GM23338 (cell line): ENCODE data around the gene AFAP1. TPM values are rescaled to one million over a fixed set of nuclear protein-coding genes. Genes with fewer than 3 reads are reported as not detected.

Source experiments
- ATAC-seq: fragments of 200-7000 bp; cut with Tn5 transposase; 3 replicates; pipeline ENCODE4 v1.9.1; 2020
- DNase-seq: peaks from one replicate; pipeline ENCODE4 v3.0.0-alpha.2; 2015; ENCODE audit warnings: low spot score
- H2AFZ ChIP-seq: fragments of 200-600 bp; sonication (generic); 2 replicates; pipeline ENCODE4 v1.8.0; 2016; ENCODE audit warnings: antibody characterized with exemption, mild to moderate bottlenecking, moderate library complexity
- H3F3A ChIP-seq: fragments of 200-600 bp; sonication (generic); replicated peaks from 2 replicates; pipeline ENCODE4 v1.8.0; 2017; ENCODE audit warnings: antibody characterized with exemption, mixed run types, low read depth
- H3K27ac ChIP-seq: fragments of 200-600 bp; sonication (generic); 2 replicates; pipeline ENCODE4 v1.6.1; 2016; ENCODE audit warnings: low read depth
- H3K27me3 ChIP-seq: fragments of 200-600 bp; sonication (generic); 2 replicates; pipeline ENCODE4 v1.8.0; 2016; ENCODE audit warnings: mild to moderate bottlenecking, mixed run types, moderate library complexity; ENCODE audit not compliant: insufficient read depth
- H3K36me3 ChIP-seq: fragments of 200-600 bp; sonication (generic); 2 replicates; pipeline ENCODE4 v1.8.0; 2016; ENCODE audit warnings: mild to moderate bottlenecking; ENCODE audit not compliant: insufficient read depth
- H3K4me1 ChIP-seq: fragments of 200-600 bp; sonication (generic); 2 replicates; pipeline ENCODE4 v1.8.0; 2016; ENCODE audit warnings: mild to moderate bottlenecking, moderate library complexity; ENCODE audit not compliant: insufficient read depth
- H3K4me2 ChIP-seq: fragments of 200-600 bp; sonication (generic); 2 replicates; pipeline ENCODE4 v1.7.1; 2017; ENCODE audit warnings: mixed run types
- H3K4me3 ChIP-seq: fragments of 200-600 bp; sonication (generic); 2 replicates; pipeline ENCODE4 v1.6.1; 2016; ENCODE audit warnings: mixed run types
- H3K79me2 ChIP-seq: fragments of 200-600 bp; sonication (generic); replicated peaks from 2 replicates; pipeline ENCODE4 v1.8.0; 2017; ENCODE audit warnings: mild to moderate bottlenecking; ENCODE audit not compliant: insufficient read depth
- H3K9me2 ChIP-seq: fragments of 200-600 bp; sonication (generic); 2 replicates; pipeline ENCODE4 v1.8.0; 2017; ENCODE audit not compliant: insufficient read depth
- H4K20me1 ChIP-seq: fragments of 200-600 bp; sonication (generic); replicated peaks from 2 replicates; pipeline ENCODE4 v1.8.0; 2017; ENCODE audit warnings: mild to moderate bottlenecking; ENCODE audit not compliant: insufficient read depth
- H3K27ac Mint-ChIP-seq: 2 replicates; pipeline ENCODE4 v1.8.0; 2020; ENCODE audit warnings: inconsistent platforms, mild to moderate bottlenecking, moderate library complexity, mixed read lengths
- H3K27me3 Mint-ChIP-seq: 3 replicates; pipeline ENCODE4 v1.8.0; 2022; ENCODE audit warnings: low read depth, mild to moderate bottlenecking, moderate library complexity, mixed read lengths, inconsistent platforms; ENCODE audit not compliant: insufficient read depth, poor library complexity
- H3K36me3 Mint-ChIP-seq: 3 replicates; pipeline ENCODE4 v1.8.0; 2021; ENCODE audit warnings: low read depth, mild to moderate bottlenecking, inconsistent platforms, moderate library complexity, mixed read lengths
- H3K4me1 Mint-ChIP-seq: 3 replicates; pipeline ENCODE4 v1.8.0; 2020; ENCODE audit warnings: mild to moderate bottlenecking, inconsistent platforms, mixed read lengths
- H3K4me3 Mint-ChIP-seq: 3 replicates; pipeline ENCODE4 v1.8.0; 2021; ENCODE audit warnings: moderate library complexity, mild to moderate bottlenecking, inconsistent platforms, mixed read lengths
- H3K9me3 Mint-ChIP-seq: 3 replicates; pipeline ENCODE4 v1.8.0; 2020; ENCODE audit warnings: moderate library complexity, mild to moderate bottlenecking, inconsistent platforms, mixed read lengths
- CREB1 ChIP-seq: fragments of 250-450 bp; sonication (Bioruptor Pico); IDR thresholded peaks from 2 replicates; pipeline ENCODE4 v1.5.0; 2020; ENCODE audit warnings: low read depth, mild to moderate bottlenecking, moderate library complexity
- EZH2 ChIP-seq: fragments of 200-600 bp; sonication (generic); IDR thresholded peaks from one replicate; pipeline ENCODE4 v1.8.0; 2017; ENCODE audit warnings: antibody characterized with exemption, mild to moderate bottlenecking, low read depth; ENCODE audit not compliant: unreplicated experiment
- JUNB ChIP-seq: IDR thresholded peaks from one replicate; pipeline ENCODE4 v1.6.1; 2016; ENCODE audit warnings: antibody characterized with exemption; ENCODE audit not compliant: unreplicated experiment
- NANOG ChIP-seq: IDR thresholded peaks from 2 replicates; pipeline ENCODE4 v1.6.1; 2016; ENCODE audit warnings: antibody characterized with exemption, borderline replicate concordance
- POLR2AphosphoS5 ChIP-seq: IDR thresholded peaks from 2 replicates; pipeline ENCODE4 v1.6.1; 2016; ENCODE audit warnings: antibody characterized with exemption, low read depth
- STAT1 ChIP-seq: IDR thresholded peaks from one replicate; pipeline ENCODE4 v1.6.1; 2016; ENCODE audit warnings: antibody characterized with exemption; ENCODE audit not compliant: unreplicated experiment
- ZNF114 ChIP-seq: fragments of 250-450 bp; sonication (Bioruptor Pico); IDR thresholded peaks from 2 replicates; pipeline ENCODE4 v1.5.0; 2020; ENCODE audit warnings: mild to moderate bottlenecking, moderate library complexity
- polyA plus RNA-seq: library from polyadenylated mRNA; unstranded; fragments of >200 nt; fragmentation: Nextera tagmentation; extraction: Ambion mirVana; gene quantifications from 2 replicates; pipeline ENCODE4 v1.2.1, GENCODE V29; 2016
- total RNA-seq: library from RNA; depleted of rRNA; stranded (reverse); fragments of >200 nt; shearing (Covaris generic); gene quantifications from 2 replicates; pipeline ENCODE4 v1.2.3, GENCODE V29; 2014
- TF ChIP-seq, protein P1 (sequence below), 2 experiments: fragments of 200-600 bp in 1 of 2; sonication (generic) in 1 of 2; conservative IDR thresholded peaks; 2 replicates each; pipeline versions ENCODE4 v1.5.1 to v1.6.1; 2016 to 2017; ENCODE audit warnings: antibody characterized with exemption in 2 of 2, low read depth in 2 of 2, mild to moderate bottlenecking in 2 of 2, moderate library complexity in 1 of 2
- TF ChIP-seq, protein P2 (sequence below): IDR thresholded peaks from 2 replicates; pipeline ENCODE4 v1.6.1; 2016; ENCODE audit warnings: antibody characterized with exemption
- TF ChIP-seq, protein P3 (sequence below): IDR thresholded peaks from one replicate; pipeline ENCODE4 v1.6.1; 2018; ENCODE audit warnings: antibody characterized with exemption; ENCODE audit not compliant: unreplicated experiment
- TF ChIP-seq, protein P4 (sequence below): fragments of 250-450 bp; sonication (Bioruptor Pico); IDR thresholded peaks from 2 replicates; pipeline ENCODE4 v1.5.0; 2020; ENCODE audit warnings: mild to moderate bottlenecking, moderate library complexity

The AFAP1 gene
- total and polyA plus RNA-seq, 2 experiments from 2014 or later = 6.5 to 21.5 TPM

DNA sequence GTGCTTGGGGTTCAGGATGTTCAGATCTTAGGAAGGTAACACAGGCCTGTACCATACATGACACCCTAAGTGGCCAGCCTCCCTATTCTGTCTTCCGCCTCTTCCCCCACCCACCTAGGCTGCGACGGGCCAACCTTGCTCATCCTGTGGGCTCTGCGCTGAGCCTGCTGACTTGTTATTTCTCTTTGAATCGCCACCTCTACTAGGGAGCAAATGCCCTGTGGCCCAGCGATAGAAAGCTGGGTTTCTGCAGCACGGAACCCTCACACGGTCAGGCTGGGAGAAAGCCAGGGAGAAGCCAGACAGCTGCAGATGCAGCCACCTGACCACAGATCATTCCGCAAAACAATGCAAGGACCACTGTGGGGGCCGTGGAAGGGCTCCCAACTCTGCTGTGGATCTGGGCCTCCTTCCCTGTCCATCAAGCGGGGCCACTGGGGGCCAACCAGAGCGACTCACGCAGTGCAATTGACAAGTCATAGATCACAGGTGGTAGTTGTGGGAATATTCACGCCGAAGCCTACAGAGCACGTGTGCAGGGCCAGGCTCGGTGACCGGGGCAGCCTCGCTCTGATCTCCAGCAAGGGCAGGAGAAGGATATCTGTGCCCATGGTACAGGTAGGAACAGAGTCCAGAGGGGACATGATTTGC is 227.5 kb downstream of the AFAP1 start:
- H3K4me1 ChIP-seq = no peaks in the 10 kb centered on the region
- no peaks in the 10 kb centered on the region for H3K9me2 ChIP-seq
- H3K27me3 ChIP-seq = no peaks in the 10 kb centered on the region
- H3K36me3 Mint-ChIP-seq = no peaks in the 10 kb centered on the region
- ATAC-seq (no peak), DNase-seq (no peak)
- no peaks in the 10 kb centered on the region; the same call in 2 of the 3 replicates for H3K4me1 Mint-ChIP-seq
- no peak overlapping the region for H2AFZ ChIP-seq
- H3K27me3 Mint-ChIP-seq = peaks cover 6% of the 10 kb centered on the region
- no peaks in the 10 kb centered on the region for H3K9me3 Mint-ChIP-seq
- no peak overlapping the region for H3K27ac Mint-ChIP-seq
- no peaks in the 10 kb centered on the region for H4K20me1 ChIP-seq
- no peaks in the 10 kb centered on the region for H3K79me2 ChIP-seq
- H3K4me3 ChIP-seq = no peak overlapping the region
- H3K27ac ChIP-seq = no peak overlapping the region
- H3K36me3 ChIP-seq = no peaks in the 10 kb centered on the region
- no peak overlapping the region for H3K4me3 Mint-ChIP-seq
- H3K4me2 ChIP-seq = no peak overlapping the region
- TF ChIP-seq, protein P1, sequence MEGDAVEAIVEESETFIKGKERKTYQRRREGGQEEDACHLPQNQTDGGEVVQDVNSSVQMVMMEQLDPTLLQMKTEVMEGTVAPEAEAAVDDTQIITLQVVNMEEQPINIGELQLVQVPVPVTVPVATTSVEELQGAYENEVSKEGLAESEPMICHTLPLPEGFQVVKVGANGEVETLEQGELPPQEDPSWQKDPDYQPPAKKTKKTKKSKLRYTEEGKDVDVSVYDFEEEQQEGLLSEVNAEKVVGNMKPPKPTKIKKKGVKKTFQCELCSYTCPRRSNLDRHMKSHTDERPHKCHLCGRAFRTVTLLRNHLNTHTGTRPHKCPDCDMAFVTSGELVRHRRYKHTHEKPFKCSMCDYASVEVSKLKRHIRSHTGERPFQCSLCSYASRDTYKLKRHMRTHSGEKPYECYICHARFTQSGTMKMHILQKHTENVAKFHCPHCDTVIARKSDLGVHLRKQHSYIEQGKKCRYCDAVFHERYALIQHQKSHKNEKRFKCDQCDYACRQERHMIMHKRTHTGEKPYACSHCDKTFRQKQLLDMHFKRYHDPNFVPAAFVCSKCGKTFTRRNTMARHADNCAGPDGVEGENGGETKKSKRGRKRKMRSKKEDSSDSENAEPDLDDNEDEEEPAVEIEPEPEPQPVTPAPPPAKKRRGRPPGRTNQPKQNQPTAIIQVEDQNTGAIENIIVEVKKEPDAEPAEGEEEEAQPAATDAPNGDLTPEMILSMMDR (conservative IDR thresholded peaks at IDR 0.05; ENCODE audit: low read depth in 2 of 2) = no peak
- TF ChIP-seq CREB1 = no peak
- no peak for TF ChIP-seq ZNF114
- TF ChIP-seq, protein P2, sequence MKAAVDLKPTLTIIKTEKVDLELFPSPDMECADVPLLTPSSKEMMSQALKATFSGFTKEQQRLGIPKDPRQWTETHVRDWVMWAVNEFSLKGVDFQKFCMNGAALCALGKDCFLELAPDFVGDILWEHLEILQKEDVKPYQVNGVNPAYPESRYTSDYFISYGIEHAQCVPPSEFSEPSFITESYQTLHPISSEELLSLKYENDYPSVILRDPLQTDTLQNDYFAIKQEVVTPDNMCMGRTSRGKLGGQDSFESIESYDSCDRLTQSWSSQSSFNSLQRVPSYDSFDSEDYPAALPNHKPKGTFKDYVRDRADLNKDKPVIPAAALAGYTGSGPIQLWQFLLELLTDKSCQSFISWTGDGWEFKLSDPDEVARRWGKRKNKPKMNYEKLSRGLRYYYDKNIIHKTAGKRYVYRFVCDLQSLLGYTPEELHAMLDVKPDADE = no peak
- TF ChIP-seq POLR2AphosphoS5 = no peak
- TF ChIP-seq EZH2 = no peak
- TF ChIP-seq, protein P3, sequence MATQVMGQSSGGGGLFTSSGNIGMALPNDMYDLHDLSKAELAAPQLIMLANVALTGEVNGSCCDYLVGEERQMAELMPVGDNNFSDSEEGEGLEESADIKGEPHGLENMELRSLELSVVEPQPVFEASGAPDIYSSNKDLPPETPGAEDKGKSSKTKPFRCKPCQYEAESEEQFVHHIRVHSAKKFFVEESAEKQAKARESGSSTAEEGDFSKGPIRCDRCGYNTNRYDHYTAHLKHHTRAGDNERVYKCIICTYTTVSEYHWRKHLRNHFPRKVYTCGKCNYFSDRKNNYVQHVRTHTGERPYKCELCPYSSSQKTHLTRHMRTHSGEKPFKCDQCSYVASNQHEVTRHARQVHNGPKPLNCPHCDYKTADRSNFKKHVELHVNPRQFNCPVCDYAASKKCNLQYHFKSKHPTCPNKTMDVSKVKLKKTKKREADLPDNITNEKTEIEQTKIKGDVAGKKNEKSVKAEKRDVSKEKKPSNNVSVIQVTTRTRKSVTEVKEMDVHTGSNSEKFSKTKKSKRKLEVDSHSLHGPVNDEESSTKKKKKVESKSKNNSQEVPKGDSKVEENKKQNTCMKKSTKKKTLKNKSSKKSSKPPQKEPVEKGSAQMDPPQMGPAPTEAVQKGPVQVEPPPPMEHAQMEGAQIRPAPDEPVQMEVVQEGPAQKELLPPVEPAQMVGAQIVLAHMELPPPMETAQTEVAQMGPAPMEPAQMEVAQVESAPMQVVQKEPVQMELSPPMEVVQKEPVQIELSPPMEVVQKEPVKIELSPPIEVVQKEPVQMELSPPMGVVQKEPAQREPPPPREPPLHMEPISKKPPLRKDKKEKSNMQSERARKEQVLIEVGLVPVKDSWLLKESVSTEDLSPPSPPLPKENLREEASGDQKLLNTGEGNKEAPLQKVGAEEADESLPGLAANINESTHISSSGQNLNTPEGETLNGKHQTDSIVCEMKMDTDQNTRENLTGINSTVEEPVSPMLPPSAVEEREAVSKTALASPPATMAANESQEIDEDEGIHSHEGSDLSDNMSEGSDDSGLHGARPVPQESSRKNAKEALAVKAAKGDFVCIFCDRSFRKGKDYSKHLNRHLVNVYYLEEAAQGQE = no peak
- TF ChIP-seq, protein P4, sequence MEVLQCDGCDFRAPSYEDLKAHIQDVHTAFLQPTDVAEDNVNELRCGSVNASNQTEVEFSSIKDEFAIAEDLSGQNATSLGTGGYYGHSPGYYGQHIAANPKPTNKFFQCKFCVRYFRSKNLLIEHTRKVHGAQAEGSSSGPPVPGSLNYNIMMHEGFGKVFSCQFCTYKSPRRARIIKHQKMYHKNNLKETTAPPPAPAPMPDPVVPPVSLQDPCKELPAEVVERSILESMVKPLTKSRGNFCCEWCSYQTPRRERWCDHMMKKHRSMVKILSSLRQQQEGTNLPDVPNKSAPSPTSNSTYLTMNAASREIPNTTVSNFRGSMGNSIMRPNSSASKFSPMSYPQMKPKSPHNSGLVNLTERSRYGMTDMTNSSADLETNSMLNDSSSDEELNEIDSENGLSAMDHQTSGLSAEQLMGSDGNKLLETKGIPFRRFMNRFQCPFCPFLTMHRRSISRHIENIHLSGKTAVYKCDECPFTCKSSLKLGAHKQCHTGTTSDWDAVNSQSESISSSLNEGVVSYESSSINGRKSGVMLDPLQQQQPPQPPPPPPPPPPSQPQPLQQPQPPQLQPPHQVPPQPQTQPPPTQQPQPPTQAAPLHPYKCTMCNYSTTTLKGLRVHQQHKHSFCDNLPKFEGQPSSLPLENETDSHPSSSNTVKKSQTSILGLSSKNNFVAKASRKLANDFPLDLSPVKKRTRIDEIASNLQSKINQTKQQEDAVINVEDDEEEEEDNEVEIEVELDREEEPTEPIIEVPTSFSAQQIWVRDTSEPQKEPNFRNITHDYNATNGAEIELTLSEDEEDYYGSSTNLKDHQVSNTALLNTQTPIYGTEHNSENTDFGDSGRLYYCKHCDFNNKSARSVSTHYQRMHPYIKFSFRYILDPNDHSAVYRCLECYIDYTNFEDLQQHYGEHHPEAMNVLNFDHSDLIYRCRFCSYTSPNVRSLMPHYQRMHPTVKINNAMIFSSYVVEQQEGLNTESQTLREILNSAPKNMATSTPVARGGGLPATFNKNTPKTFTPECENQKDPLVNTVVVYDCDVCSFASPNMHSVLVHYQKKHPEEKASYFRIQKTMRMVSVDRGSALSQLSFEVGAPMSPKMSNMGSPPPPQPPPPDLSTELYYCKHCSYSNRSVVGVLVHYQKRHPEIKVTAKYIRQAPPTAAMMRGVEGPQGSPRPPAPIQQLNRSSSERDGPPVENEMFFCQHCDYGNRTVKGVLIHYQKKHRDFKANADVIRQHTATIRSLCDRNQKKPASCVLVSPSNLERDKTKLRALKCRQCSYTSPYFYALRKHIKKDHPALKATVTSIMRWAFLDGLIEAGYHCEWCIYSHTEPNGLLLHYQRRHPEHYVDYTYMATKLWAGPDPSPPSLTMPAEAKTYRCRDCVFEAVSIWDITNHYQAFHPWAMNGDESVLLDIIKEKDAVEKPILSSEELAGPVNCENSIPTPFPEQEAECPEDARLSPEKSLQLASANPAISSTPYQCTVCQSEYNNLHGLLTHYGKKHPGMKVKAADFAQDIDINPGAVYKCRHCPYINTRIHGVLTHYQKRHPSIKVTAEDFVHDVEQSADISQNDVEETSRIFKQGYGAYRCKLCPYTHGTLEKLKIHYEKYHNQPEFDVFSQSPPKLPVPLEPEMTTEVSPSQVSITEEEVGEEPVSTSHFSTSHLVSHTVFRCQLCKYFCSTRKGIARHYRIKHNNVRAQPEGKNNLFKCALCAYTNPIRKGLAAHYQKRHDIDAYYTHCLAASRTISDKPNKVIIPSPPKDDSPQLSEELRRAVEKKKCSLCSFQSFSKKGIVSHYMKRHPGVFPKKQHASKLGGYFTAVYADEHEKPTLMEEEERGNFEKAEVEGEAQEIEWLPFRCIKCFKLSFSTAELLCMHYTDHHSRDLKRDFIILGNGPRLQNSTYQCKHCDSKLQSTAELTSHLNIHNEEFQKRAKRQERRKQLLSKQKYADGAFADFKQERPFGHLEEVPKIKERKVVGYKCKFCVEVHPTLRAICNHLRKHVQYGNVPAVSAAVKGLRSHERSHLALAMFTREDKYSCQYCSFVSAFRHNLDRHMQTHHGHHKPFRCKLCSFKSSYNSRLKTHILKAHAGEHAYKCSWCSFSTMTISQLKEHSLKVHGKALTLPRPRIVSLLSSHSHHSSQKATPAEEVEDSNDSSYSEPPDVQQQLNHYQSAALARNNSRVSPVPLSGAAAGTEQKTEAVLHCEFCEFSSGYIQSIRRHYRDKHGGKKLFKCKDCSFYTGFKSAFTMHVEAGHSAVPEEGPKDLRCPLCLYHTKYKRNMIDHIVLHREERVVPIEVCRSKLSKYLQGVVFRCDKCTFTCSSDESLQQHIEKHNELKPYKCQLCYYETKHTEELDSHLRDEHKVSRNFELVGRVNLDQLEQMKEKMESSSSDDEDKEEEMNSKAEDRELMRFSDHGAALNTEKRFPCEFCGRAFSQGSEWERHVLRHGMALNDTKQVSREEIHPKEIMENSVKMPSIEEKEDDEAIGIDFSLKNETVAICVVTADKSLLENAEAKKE = no peak
- TF ChIP-seq STAT1 = no peak
- no peak for TF ChIP-seq NANOG
- TF ChIP-seq JUNB = no peak
- H3F3A ChIP-seq = no peaks in the 10 kb centered on the region
